OCI-LY1 (cell line): ENCODE measurements around the gene CBX8.

Experiments used
- H2AFZ ChIP-seq: fragments of 200-600 bp; sonication (generic), shearing (Covaris generic); 2 replicates; pipeline ENCODE4 v1.6.0; 2014; ENCODE audit warnings: antibody characterized with exemption, mild to moderate bottlenecking, low read length
- H3F3A ChIP-seq: fragments of 200-600 bp; sonication (generic), shearing (Covaris generic); 2 replicates; pipeline ENCODE4 v1.6.0; 2014; ENCODE audit warnings: mild to moderate bottlenecking, antibody characterized with exemption, low read length, moderate library complexity; ENCODE audit not compliant: insufficient read depth
- H3K27ac ChIP-seq: fragments of 200-600 bp; sonication (generic); 2 replicates; pipeline ENCODE4 v1.5.1; 2014; ENCODE audit warnings: low read length, mixed run types, mild to moderate bottlenecking, low read depth; ENCODE audit not compliant: poor library complexity, severe bottlenecking
- H3K27me3 ChIP-seq: fragments of 200-600 bp; sonication (generic); 2 replicates; pipeline ENCODE4 v1.6.0; 2014; ENCODE audit warnings: antibody characterized with exemption, mild to moderate bottlenecking, low read length, moderate library complexity; ENCODE audit not compliant: insufficient read depth
- H3K36me3 ChIP-seq: fragments of 200-600 bp; sonication (generic); 2 replicates; pipeline ENCODE4 v1.6.1; 2014; ENCODE audit warnings: mild to moderate bottlenecking, antibody characterized with exemption, low read length, moderate library complexity, mixed read lengths; ENCODE audit not compliant: insufficient read depth
- H3K4me1 ChIP-seq: fragments of 200-600 bp; sonication (generic); 2 replicates; pipeline ENCODE4 v1.5.1; 2014; ENCODE audit warnings: mild to moderate bottlenecking, low read length, moderate library complexity; ENCODE audit not compliant: insufficient read depth, severe bottlenecking
- H3K4me2 ChIP-seq: fragments of 200-600 bp; sonication (generic), shearing (Covaris generic); 2 replicates; pipeline ENCODE4 v1.6.1; 2014; ENCODE audit warnings: low read length
- H3K4me3 ChIP-seq: fragments of 200-600 bp; sonication (generic); 2 replicates; pipeline ENCODE4 v1.5.1; 2014; ENCODE audit warnings: low read length, low read depth, mild to moderate bottlenecking, mixed read lengths; ENCODE audit not compliant: poor library complexity, severe bottlenecking
- H3K79me2 ChIP-seq: fragments of 200-600 bp; shearing (Covaris generic); 2 replicates; pipeline ENCODE4 v1.6.1; 2016; ENCODE audit warnings: mixed run types, low read length, mixed read lengths; ENCODE audit not compliant: insufficient read depth
- H3K9ac ChIP-seq: fragments of 200-600 bp; sonication (generic), shearing (Covaris generic); 2 replicates; pipeline ENCODE4 v1.6.1; 2014; ENCODE audit warnings: mild to moderate bottlenecking, low read length, mixed read lengths
- H3K9me2 ChIP-seq: fragments of 200-600 bp; sonication (generic), shearing (Covaris generic); 2 replicates; pipeline ENCODE4 v1.6.1; 2014; ENCODE audit warnings: low read depth, mild to moderate bottlenecking, low read length, mixed read lengths
- H3K9me3 ChIP-seq: fragments of 200-600 bp; shearing (Covaris generic); 2 replicates; pipeline ENCODE4 v1.6.1; 2014; ENCODE audit warnings: low read length, mixed read lengths
- H4K20me1 ChIP-seq: fragments of 200-600 bp; sonication (generic), shearing (Covaris generic); 2 replicates; pipeline ENCODE4 v1.6.0; 2016; ENCODE audit warnings: mild to moderate bottlenecking, low read length; ENCODE audit not compliant: insufficient read depth
- CTCF ChIP-seq: fragments of 200-600 bp; sonication (generic), shearing (Covaris generic); IDR thresholded peaks from 2 replicates; pipeline ENCODE4 v1.5.1; 2017; ENCODE audit warnings: mild to moderate bottlenecking, antibody characterized with exemption, low read length, moderate library complexity, mixed read lengths
- EZH2 ChIP-seq: fragments of 200-600 bp; sonication (generic), shearing (Covaris generic); IDR thresholded peaks from 2 replicates; pipeline ENCODE4 v1.8.0; 2017; ENCODE audit warnings: borderline replicate concordance, mixed run types, mild to moderate bottlenecking, antibody characterized with exemption, low read length, moderate library complexity, mixed read lengths

Gene CBX8

GRCh38 chr17:79747508-79748294 is 49.2 kb downstream of the CBX8 start:
- H3K79me2 ChIP-seq = no peaks in the 10 kb centered on the region
- no peak overlapping the region for H3K4me2 ChIP-seq
- H3K9me2 ChIP-seq = no peaks in the 10 kb centered on the region
- TF ChIP-seq CTCF (no peak), EZH2 (no peak)
- H3K4me3 ChIP-seq = no peak overlapping the region
- no peak overlapping the region for H3K9ac ChIP-seq
- peaks cover 2% of the 10 kb centered on the region; the same call in 1 of the 2 replicates for H3K27me3 ChIP-seq
- no peaks in the 10 kb centered on the region for H3K4me1 ChIP-seq
- H4K20me1 ChIP-seq = no peaks in the 10 kb centered on the region
- no peak overlapping the region for H2AFZ ChIP-seq
- no peaks in the 10 kb centered on the region for H3F3A ChIP-seq
- no peak overlapping the region for H3K27ac ChIP-seq
- no peaks in the 10 kb centered on the region for H3K36me3 ChIP-seq
- no peaks in the 10 kb centered on the region for H3K9me3 ChIP-seq

GRCh38 chr17:79746889-79747507 is 49.9 kb downstream of the CBX8 start:
- Histone ChIP-seq H2AFZ (no peak overlapping the region), H4K20me1 (no peaks in the 10 kb centered on the region), H3K79me2 (no peaks in the 10 kb centered on the region), H3K9me2 (no peaks in the 10 kb centered on the region), H3K36me3 (no peaks in the 10 kb centered on the region), H3K27ac (no peak overlapping the region), H3K9me3 (no peaks in the 10 kb centered on the region), H3K4me3 (no peak overlapping the region), H3K4me1 (peaks cover 2% of the 10 kb centered on the region), H3K4me2 (no peak overlapping the region), H3F3A (no peaks in the 10 kb centered on the region), H3K27me3 (peaks cover 5% of the 10 kb centered on the region; the same call in 1 of the 2 replicates), H3K9ac (no peak overlapping the region)
- TF ChIP-seq CTCF (no peak), EZH2 (no peak)

- no peaks in the 10 kb centered on the region for H4K20me1 ChIP-seq
- H3K9me2 ChIP-seq = no peaks in the 10 kb centered on the region
- no peaks in the 10 kb centered on the region for H3K9me3 ChIP-seq
- no peak overlapping the region for H3K27ac ChIP-seq
- H3K4me3 ChIP-seq = no peak overlapping the region
- no peaks in the 10 kb centered on the region for H3K79me2 ChIP-seq
- H3K4me2 ChIP-seq = no peak overlapping the region
- no peak overlapping the region for H3K9ac ChIP-seq
- TF ChIP-seq CTCF (no peak), EZH2 (no peak)
- H3K27me3 ChIP-seq = peaks cover 5% of the 10 kb centered on the region; the same call in 1 of the 2 replicates
- H2AFZ ChIP-seq = no peak overlapping the region
- H3K36me3 ChIP-seq = no peaks in the 10 kb centered on the region
- H3K4me1 ChIP-seq = peaks cover 3% of the 10 kb centered on the region
- no peaks in the 10 kb centered on the region for H3F3A ChIP-seq
Measured at GRCh38 chr17:79745641-79746105, 51.2 kb downstream of the CBX8 start.
